ENCODE measurements around the gene JPH2.

Gene JPH2

GRCh38 chr20:44206132-44206531 lies 19.1 kb upstream of the JPH2 start:
- peaks cover 6% of the 10 kb centered on the region for H3K36me3 ChIP-seq (replicated peaks)
- no peak overlapping the region for H3K27ac ChIP-seq

GRCh38 chr20:44204832-44205215 lies 17.8 kb upstream of the JPH2 start:
- no peak for DNase-seq
- no peak overlapping the region for H3K4me3 ChIP-seq (ENCODE audit: low read depth, low read length)
- H3K36me3 ChIP-seq (replicated peaks) = peaks cover 7% of the 10 kb centered on the region
- in situ Hi-C loops (cut with HindIII; ENCODE audit: low pct_ligation_motif_present, low sequenced_read_pairs) = no loop called here
- TF ChIP-seq CTCF (IDR thresholded peaks at IDR 0.05; ENCODE audit: low read depth, low read length, missing control alignments) = no peak
- no peaks in the 10 kb centered on the region for H3K27me3 ChIP-seq (replicated peaks)
- peak overlapping the region; percentile 43 for H3K27ac ChIP-seq

More at GRCh38 chr20:44206132-44206531, 19.1 kb upstream of the JPH2 start:
- no peaks in the 10 kb centered on the region for H3K27me3 ChIP-seq (replicated peaks)
- no peak for TF ChIP-seq CTCF (IDR thresholded peaks at IDR 0.05; ENCODE audit: low read depth, low read length, missing control alignments)
- DNase-seq = no peak
- in situ Hi-C loops (cut with HindIII; ENCODE audit: low pct_ligation_motif_present, low sequenced_read_pairs) = no loop called here
- no peak overlapping the region for H3K4me3 ChIP-seq (ENCODE audit: low read depth, low read length)

- Histone ChIP-seq H3K36me3 (replicated peaks) (peaks cover 11% of the 10 kb centered on the region), H3K27ac (peak overlapping the region; percentile 43), H3K4me3 (ENCODE audit: low read depth, low read length) (no peak overlapping the region), H3K27me3 (replicated peaks) (no peaks in the 10 kb centered on the region)
- DNase-seq = peak; percentile 57
- TF ChIP-seq CTCF (IDR thresholded peaks at IDR 0.05; ENCODE audit: low read depth, low read length, missing control alignments) = no peak
- in situ Hi-C loops (cut with HindIII; ENCODE audit: low pct_ligation_motif_present, low sequenced_read_pairs) = no loop called here
These were observed 17.3 kb upstream of the JPH2 start for GRCh38 chr20:44204156-44204831.

GRCh38 chr20:44203161-44203560 lies 16.2 kb upstream of the JPH2 start:
- TF ChIP-seq CTCF (IDR thresholded peaks at IDR 0.05; ENCODE audit: low read depth, low read length, missing control alignments) = no peak
- Histone ChIP-seq H3K4me3 (ENCODE audit: low read depth, low read length) (no peak overlapping the region), H3K27me3 (replicated peaks) (no peaks in the 10 kb centered on the region), H3K27ac (no peak overlapping the region), H3K36me3 (replicated peaks) (peaks cover 16% of the 10 kb centered on the region)
- no peak for DNase-seq
- in situ Hi-C loops (cut with HindIII; ENCODE audit: low pct_ligation_motif_present, low sequenced_read_pairs) = no loop called here

GRCh38 chr20:44200983-44201382 lies 14.0 kb upstream of the JPH2 start:
- TF ChIP-seq CTCF (IDR thresholded peaks at IDR 0.05; ENCODE audit: low read depth, low read length, missing control alignments) = no peak
- H3K27me3 ChIP-seq (replicated peaks) = no peaks in the 10 kb centered on the region
- in situ Hi-C loops (cut with HindIII; ENCODE audit: low pct_ligation_motif_present, low sequenced_read_pairs) = no loop called here
- DNase-seq = no peak
- H3K27ac ChIP-seq = no peak overlapping the region
- no peak overlapping the region for H3K4me3 ChIP-seq (ENCODE audit: low read depth, low read length)
- peaks cover 34% of the 10 kb centered on the region for H3K36me3 ChIP-seq (replicated peaks)

GRCh38 chr20:44200371-44200770 lies 13.4 kb upstream of the JPH2 start:
- Histone ChIP-seq H3K27ac (no peak overlapping the region), H3K36me3 (replicated peaks) (peaks cover 34% of the 10 kb centered on the region), H3K4me3 (ENCODE audit: low read depth, low read length) (no peak overlapping the region), H3K27me3 (replicated peaks) (no peaks in the 10 kb centered on the region)
- no peak for TF ChIP-seq CTCF (IDR thresholded peaks at IDR 0.05; ENCODE audit: low read depth, low read length, missing control alignments)
- DNase-seq = no peak
- in situ Hi-C loops (cut with HindIII; ENCODE audit: low pct_ligation_motif_present, low sequenced_read_pairs) = no loop called here
